HG02884 (cell line): ENCODE results near the gene GPR132.
"Not testable (repeated sequence)": the region's sequence is repeated elsewhere in the genome, so short reads cannot be mapped to it uniquely, and the experiment has no call there.

Source experiments
- ATAC-seq: cut with Tn5 transposase; IDR thresholded peaks from one replicate; pipeline ENCODE4 v1.9.1; 2021; ENCODE audit warnings: mild to moderate bottlenecking, moderate library complexity; ENCODE audit not compliant: unreplicated experiment

Gene GPR132, protein sequence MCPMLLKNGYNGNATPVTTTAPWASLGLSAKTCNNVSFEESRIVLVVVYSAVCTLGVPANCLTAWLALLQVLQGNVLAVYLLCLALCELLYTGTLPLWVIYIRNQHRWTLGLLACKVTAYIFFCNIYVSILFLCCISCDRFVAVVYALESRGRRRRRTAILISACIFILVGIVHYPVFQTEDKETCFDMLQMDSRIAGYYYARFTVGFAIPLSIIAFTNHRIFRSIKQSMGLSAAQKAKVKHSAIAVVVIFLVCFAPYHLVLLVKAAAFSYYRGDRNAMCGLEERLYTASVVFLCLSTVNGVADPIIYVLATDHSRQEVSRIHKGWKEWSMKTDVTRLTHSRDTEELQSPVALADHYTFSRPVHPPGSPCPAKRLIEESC

DNA sequence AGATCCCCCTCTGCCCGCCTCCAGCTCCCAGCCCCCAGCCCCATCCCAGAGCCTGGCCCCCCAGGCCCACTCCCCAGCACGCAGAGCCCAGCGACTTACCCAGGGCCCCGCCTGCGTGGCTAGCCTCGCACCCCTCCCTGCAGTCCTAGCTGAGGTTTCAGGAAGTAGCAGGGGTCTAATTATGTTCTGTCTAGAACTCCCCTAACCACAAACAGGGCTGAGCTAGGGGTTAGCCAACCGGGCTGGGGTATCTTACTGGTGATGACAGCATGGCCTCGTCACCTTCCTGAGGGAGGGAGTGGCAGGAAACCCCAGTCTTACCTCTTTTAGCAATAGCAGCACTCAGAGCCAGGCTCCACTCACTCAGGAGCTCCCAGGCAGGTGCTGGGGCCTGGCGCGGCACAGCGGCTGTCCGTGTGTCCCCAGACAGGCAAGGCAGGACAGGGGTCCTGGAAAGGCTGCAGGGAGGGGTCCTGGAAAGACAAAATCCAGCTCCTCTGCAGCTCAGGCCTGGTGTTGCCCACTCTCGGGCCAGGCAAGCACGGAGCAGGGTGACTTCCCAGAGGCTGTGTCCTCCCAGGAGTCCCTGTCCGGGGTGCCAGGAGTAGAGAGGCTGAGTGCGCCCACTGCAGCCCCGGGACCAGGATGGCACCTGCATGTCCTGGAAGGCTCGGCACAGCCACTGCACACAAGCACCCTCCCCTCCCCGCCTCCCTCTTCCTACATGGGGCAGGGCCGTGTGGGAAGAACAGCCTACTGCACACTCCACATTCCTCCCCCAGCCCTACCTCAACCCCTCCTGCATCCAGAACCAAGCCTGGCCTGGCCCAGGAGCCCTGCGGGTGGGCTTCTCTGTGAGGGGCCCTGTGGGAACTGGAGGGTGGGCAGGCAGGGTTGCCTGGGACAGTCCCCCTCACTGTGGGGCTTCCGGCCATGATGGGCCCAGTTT lies at the start of gene GPR132:
Gene GPR132 (minus strand): TSS at position 151 of the 949 bp plus-strand sequence. CDS start 10,010 bp downstream, outside the sequence.
- ATAC-seq = no peak

DNA sequence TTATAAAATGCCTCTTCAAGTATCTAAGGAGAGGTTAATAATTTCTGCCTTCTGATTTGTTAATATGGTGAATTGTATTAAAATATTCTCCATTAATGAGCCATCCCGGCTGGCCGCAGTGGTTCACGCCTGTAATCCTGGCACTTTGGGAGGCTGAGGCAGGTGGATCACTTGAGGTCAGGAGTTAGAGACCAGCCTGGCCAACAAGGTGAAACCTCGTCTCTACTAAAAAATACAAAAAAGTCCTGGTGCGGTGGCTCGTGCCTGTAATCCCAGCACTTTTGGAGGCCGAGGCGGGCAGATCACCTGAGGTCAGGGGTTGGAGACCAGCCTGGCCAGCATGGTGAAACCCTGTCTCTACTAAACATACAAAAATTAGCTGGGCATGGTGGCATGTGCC lies 44.0 kb upstream of the GPR132 start:
- ATAC-seq = not testable (repeated sequence)

DNA sequence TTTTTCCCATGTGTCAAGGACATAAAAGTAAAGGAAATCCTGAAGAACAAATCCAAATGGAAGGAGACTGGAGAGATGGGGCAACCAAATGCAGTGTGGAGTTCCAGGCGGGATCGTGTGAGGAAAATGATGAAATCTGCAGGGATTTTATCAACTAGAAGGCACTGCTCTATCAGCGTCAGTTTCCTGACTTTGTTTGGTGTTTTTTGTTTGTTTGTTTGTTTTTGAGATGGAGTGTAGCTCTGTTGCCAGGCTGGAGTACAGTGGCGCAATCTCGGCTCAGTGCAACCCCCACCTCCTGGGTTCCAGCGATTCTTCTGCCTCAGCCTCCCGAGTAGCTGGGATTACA lies 43.3 kb upstream of the GPR132 start:
- no peak for ATAC-seq

GRCh38 chr14:105107781-105108515 lies 42.7 kb upstream of the GPR132 start:
- ATAC-seq = no peak

DNA sequence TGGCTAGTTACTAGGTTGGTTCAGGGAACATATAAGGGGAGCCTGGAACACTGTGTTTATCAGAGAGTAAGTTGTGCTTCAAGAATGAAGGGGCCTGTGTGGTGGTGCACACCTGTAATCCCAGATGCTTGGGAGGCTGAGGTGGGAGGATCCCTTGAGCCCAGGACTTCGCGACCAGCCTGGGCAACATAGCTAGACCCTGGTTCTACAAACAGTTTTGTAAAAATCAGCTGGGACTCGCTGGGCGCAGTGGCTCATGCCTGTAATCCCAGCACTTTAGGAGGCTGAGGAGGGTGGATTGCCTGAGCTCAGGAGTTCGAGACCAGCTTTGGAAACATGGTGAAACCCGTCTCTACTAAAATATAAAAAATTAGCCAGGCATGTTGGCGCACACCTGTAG lies 42.1 kb upstream of the GPR132 start:
- no peak for ATAC-seq

GRCh38 chr14:105105158-105105557 lies 39.9 kb upstream of the GPR132 start:
- no peak for ATAC-seq

- ATAC-seq = no peak
Measured at GRCh38 chr14:105102893-105103292, 37.7 kb upstream of the GPR132 start.

- no peak for ATAC-seq
Measured at GRCh38 chr14:105102361-105102870, 37.2 kb upstream of the GPR132 start.

- ATAC-seq = no peak
Measured at GRCh38 chr14:105100910-105101309, 35.7 kb upstream of the GPR132 start.

- no peak for ATAC-seq
Measured at GRCh38 chr14:105099778-105100177, 34.5 kb upstream of the GPR132 start.

DNA sequence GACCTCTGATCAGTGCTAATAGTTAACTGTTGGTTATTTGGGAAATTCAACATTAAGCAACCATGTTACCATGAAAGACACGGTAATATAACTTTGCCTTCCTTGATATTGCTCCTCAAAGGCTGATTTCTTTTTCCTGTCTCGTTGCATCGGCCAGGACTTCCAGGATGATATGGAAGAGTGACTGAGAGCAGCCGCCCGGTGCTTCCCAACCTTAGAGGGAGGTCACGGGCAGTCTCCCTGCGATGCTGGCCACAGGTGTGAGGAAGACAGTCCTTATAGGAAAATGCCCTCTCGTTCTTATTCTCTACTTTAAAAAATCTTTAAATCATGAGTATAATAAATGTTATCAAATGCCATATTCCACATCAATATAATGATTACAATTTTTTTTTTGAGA lies 33.1 kb upstream of the GPR132 start:
- ATAC-seq = no peak

DNA sequence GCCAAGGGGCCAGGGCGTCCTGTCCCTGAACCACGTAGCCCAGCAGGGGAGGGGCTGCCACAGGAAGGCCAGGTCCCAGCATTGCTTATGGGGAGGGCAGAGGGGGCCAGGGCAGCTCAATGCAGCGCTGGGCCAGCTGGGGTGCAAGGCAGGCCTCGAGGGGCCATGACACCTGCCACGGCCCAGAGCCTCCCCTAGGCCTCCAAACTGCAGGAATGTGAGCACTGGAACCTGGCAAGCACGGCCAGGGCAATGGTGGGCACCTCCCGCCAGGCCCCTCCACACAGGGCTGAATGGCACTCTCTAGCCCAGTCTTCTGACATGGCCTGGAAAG lies 32.5 kb upstream of the GPR132 start:
- ATAC-seq = no peak

- no peak for ATAC-seq
Measured at GRCh38 chr14:105096206-105096875, 31.1 kb upstream of the GPR132 start.

DNA sequence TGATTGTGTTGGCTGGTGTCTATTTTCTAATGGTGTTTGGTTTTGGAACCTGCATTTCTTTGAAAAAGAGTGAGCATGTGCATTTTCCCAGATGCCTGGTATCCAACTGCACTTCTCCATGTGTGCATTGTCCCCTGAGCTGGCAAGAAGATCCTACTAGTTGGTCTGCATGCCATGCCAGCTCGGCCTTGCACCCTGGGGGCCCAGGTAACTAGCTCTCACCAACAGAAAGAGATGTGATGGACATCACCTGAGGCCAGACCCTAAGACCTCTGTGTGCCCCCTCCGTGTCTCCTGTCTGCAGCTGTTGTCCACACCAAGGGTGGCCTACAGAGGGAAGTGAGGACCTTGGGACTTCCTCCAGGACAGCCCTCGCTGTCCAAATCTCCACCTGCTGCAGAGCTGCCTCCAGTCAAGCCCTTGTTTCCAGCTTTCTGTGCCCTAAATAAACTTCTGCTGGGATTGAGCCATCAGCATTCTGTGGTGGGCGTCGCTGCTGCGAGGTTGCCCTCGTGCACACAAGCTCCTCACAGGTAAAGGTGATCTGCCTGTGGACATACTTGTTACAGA lies 30.1 kb upstream of the GPR132 start:
- ATAC-seq = no peak

GRCh38 chr14:105094193-105094907 lies 29.1 kb upstream of the GPR132 start:
- no peak for ATAC-seq

GRCh38 chr14:105093431-105094192 lies 28.4 kb upstream of the GPR132 start:
- no peak for ATAC-seq

DNA sequence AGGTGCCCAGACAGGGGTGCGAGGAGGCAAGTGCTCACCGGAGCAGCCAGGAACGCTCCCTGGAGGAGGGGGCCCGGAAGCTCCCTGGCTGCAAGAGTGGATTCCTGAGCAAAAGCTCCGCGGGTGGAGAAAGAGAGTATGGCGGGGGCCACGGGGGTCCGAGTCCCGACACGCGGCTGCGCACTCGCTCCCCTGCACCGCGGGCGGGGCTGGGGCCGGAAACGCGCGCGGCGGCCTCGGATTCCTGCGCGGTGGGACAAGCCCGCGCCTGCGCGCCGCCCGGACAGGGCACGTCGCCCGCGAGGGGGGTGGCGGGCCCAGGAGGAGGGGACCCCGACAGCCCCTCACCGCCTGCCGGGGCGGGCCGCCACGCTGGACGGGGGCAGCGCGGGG lies 27.8 kb upstream of the GPR132 start:
- no peak for ATAC-seq

DNA sequence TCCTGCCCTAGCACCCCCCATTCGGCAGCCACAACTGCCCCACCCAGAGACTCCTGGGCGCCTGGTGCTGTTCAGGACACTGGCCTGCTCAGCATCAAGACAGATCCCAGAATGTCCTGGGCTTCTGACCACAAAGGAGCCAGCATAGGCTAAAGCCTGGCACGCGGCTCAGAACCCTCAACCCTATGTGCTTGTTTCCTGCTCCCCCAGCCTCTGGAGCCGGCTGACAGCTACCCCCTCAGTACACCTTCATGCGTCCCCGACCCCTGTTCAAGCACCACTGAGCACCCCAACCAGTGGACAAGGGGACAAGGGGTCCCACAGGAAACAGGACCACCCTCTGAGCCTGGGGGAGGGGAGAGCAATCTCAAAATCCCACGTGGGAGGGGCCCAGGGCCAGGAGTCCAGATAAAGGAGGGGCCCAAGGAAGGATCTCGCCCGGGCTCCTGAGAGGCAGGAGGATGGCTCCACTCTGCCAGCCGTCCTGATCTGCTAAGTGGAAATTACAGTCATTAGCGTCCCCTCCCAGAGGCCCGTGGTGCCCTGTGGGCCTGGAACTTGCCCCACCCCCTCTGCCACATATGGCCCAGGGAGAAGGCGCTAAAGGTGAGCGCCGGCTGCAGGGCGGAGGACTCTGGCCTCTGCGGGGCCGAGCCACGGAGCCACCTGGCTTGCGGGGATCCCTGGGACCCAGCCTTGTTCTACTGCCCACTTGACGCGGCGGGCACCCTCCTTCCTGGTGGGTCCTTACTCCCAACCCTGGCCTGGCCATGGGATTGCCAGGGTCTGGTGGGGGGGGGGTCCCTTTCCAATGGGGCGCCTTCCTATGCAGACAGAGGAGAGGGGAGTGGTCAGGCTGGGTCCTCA lies 27.2 kb upstream of the GPR132 start:
- no peak for ATAC-seq
